ENCODE data around the gene PFKL. TPM values are rescaled to one million over a fixed set of nuclear protein-coding genes. Genes with fewer than 3 reads are reported as not detected.

The PFKL gene
- polyA plus RNA-seq, 2 of the 4 experiments (the other 2 are of a cell fraction) = 23.2 to 38.7 TPM

DNA sequence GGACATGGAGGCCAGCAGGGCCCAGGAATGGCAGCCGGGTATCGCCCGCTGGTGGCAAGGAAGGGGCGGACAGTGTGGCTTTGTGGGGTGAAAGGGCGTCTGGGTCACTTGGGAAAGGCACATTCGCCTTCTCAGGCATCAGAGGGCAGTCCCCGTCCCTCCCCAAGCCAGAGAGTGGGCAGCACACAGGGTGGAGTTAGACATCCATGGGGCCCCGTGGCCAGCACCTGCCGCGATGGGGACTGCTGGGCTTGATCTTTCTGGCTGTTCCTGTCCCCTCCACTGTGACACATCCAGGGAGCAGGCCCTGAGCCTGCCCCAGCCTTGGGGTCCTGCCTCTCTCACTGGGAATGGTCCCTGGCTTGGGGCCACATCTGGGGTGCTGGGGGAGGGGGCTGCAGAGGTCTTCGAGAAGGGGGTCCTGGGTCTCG, 49.6 kb downstream of the PFKL start (continued):
- no peak for TF ChIP-seq MAZ (IDR thresholded peaks at IDR 0.05; ENCODE audit: borderline replicate concordance, low read depth, low read length)
- no peak for TF ChIP-seq ZC3H11A (IDR thresholded peaks at IDR 0.05)
- no peak for TF ChIP-seq ZSCAN20 (CRISPR knock-in tag; IDR thresholded peaks at IDR 0.05)
- TF ChIP-seq, protein P1, sequence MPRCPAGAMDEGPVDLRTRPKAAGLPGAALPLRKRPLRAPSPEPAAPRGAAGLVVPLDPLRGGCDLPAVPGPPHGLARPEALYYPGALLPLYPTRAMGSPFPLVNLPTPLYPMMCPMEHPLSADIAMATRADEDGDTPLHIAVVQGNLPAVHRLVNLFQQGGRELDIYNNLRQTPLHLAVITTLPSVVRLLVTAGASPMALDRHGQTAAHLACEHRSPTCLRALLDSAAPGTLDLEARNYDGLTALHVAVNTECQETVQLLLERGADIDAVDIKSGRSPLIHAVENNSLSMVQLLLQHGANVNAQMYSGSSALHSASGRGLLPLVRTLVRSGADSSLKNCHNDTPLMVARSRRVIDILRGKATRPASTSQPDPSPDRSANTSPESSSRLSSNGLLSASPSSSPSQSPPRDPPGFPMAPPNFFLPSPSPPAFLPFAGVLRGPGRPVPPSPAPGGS (IDR thresholded peaks at IDR 0.05) = no peak
- TF ChIP-seq HOXA7 (CRISPR knock-in tag; IDR thresholded peaks at IDR 0.05) = no peak
- TF ChIP-seq HDAC2 (IDR thresholded peaks at IDR 0.05) = no peak

DNA sequence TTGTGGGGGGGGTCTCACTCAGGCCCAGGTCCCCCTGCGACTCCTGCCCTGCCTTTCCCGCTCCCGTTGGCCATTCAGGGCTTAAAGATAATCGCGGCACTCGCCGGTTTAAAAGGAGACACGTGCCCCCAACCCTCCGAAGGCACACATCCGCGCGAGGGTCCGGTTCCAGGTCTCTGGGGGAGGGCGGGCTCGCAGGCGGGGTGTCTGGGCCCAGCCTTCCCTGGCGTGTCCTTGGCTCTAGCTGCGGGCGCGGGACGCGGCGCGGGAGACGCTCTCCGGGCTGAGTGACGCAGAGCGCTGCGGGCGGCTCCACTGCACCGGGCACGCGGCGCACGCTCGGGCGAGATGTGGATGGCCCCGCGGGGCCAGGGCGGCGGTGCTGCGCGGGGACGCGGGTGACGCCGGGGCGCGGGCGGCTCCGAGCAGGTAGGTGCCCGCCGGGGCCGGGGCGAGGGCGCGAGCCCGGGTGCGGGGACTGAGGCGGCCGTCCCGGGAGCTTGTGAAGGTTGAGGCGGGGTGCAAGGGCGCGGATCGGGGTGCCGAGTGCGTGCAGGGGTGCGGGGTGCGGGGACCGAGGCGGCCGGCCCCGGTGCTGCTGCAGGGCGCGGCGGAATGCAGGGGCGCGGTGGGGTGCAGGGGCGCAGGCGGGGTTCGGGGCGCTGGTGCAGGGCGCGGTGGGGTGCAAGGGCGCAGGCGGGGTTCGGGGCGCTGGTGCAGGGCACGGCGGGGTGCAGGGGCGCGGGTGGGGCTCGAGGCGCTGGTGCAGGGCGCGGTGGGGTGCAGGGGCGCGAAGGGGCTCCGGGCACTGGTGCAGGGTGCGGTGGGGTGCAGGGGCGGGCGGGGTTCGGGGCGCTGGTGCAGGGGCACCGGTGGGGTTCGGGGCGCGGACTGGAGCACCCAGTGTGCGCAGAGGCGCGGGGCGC, 50.3 kb downstream of the PFKL start:
- DNase-seq (ENCODE audit: low read depth in 1 of 2, low spot score in 1 of 2) = no peak
- Histone ChIP-seq H3K9me3 (no peaks in the 10 kb centered on the region), H3K4me1 (no peaks in the 10 kb centered on the region), H3K27ac (no peak overlapping the region), H3K4me3 (no peak overlapping the region), H3K4me2 (no peak overlapping the region)
- no peak for TF ChIP-seq SMC3 (IDR thresholded peaks at IDR 0.05)
- no peak for TF ChIP-seq RFX5 (IDR thresholded peaks at IDR 0.05)
- TF ChIP-seq CEBPB (IDR thresholded peaks at IDR 0.05) = no peak
- TF ChIP-seq JUN (IDR thresholded peaks at IDR 0.05) = no peak
- no peak for TF ChIP-seq BHLHE40 (IDR thresholded peaks at IDR 0.05; ENCODE audit: low read depth, low read length)
- no peak for TF ChIP-seq RAD21 (conservative IDR thresholded peaks at IDR 0.05 in 1 of 2, IDR thresholded peaks at IDR 0.05 in 1 of 2)
- no peak for TF ChIP-seq HOXB13 (CRISPR knock-in tag; IDR thresholded peaks at IDR 0.05; ENCODE audit: low read depth)
- no peak for TF ChIP-seq EHF (CRISPR knock-in tag; IDR thresholded peaks at IDR 0.05)
- TF ChIP-seq MAZ (IDR thresholded peaks at IDR 0.05; ENCODE audit: borderline replicate concordance, low read depth, low read length) = no peak
- no peak for TF ChIP-seq NFE2L2 (conservative IDR thresholded peaks at IDR 0.05; ENCODE audit: low read length)
- 55% methylated on average over 17 of the region's 113 CpGs for WGBS (ENCODE audit: missing lambda C conversion rate)
- ATAC-seq = no peak
- ChIA-PET CTCF (no interaction called here), POLR2A (no interaction called here)
- FAIRE-seq = no peak

DNA sequence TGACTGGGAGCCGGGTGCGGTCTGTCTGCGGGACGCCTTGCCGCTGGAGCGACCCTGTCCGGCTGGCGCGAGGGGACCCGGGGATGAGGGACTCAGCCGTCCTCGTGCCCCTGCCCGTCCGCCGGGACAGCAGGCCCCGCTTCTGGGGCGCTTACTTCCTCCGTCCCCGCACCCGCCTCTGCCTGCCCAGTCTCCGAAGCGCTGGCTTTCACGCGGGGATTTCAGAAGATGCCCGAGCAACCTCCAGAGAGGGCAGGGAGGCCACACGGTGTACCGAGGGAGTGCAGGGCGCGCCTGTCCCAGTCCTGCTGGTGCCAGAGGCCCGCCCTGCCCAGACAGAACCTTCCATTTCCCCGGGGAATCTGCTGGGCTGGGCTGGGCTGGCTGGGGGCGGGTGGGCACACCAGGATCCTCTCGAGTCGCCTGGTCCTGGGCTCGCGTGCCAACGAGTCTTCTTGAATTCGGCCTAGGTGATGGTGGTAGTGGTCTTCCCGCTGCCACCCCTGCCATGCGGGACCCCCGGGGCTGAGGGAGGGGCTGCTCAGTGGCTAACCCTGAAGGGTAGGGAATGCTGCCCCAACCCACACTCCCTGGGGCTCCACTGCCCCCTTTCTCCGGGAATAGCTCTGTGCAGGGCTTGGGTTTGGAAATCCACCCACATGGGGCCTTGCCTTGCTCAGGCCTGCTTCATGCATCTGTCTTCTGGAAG, 51.1 kb downstream of the PFKL start:
- Histone ChIP-seq H3K4me2 (no peak overlapping the region), H3K9me3 (no peaks in the 10 kb centered on the region), H3K4me3 (no peak overlapping the region), H3K27ac (no peak overlapping the region), H3K4me1 (no peaks in the 10 kb centered on the region)
- no peak for FAIRE-seq
- no peak for DNase-seq (ENCODE audit: low read depth in 1 of 2, low spot score in 1 of 2)
- TF ChIP-seq CHD2 (IDR thresholded peaks at IDR 0.05; ENCODE audit: low read length, partially characterized antibody) (no peak), FOSL2 (IDR thresholded peaks at IDR 0.05) (no peak), FOSL2 (CRISPR knock-in tag; IDR thresholded peaks at IDR 0.05) (no peak), RNF2 (IDR thresholded peaks at IDR 0.05; ENCODE audit: borderline replicate concordance, low read depth) (no peak), SREBF2 (IDR thresholded peaks at IDR 0.05) (no peak), KDM5A (IDR thresholded peaks at IDR 0.05) (no peak)
- TF ChIP-seq, protein P1 (IDR thresholded peaks at IDR 0.05) = no peak
- CTCF ChIA-PET = no interaction called here
- 67% methylated on average over 12 of the region's 42 CpGs for WGBS (ENCODE audit: missing lambda C conversion rate)
- POLR2A ChIA-PET = no interaction called here
- ATAC-seq = peak in 1 of 2 experiments; percentile 47; a peak in 2 of 6 replicates
